ENCODE results near the gene EIF2D. TPM values are rescaled to one million over a fixed set of nuclear protein-coding genes. Genes with fewer than 3 reads are reported as not detected.

The EIF2D gene
- total and polyA plus RNA-seq, 9 of the 15 experiments (the other 6 are each of a cell fraction or from before 2014, with no cell fraction given): 81.1 to 138 (median 93.9) TPM

DNA sequence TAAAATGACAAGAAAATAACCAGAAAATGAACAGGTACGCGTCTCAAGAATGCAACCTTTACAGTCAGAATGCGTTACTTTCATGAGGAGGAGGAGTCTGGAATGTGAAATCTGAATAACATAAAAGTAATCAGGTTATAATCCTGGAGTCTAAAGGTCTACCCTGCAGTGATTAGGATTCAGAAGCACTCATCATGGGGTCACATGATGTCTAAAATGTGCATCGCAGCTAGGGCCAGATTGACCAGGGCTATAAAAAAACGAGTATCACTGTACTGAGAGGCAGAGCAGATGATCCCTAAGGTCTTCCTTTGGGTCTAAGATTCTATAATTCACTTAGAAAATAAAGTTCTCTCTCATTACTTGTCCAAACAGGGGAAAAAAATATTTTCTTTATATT lies 7.4 kb downstream of the EIF2D start:
- H3K9me1 ChIP-seq (ENCODE audit: control insufficient read depth, insufficient read depth, low read length): no peaks in the 10 kb centered on the region
- WGBS (ENCODE audit: insufficient coverage, low coverage, missing lambda C conversion rate): 93% methylated on average over 5 of the region's 5 CpGs
- no peak for FAIRE-seq

More for the DNA sequence above, 7.4 kb downstream of the EIF2D start:
- Histone ChIP-seq H3K9ac (ENCODE audit: insufficient read depth in 1 of 2, low read depth in 2 of 2, low read length in 2 of 2) (no peak overlapping the region), H3K36me3 (ENCODE audit: control insufficient read depth, insufficient read depth, low read length) (peaks cover 87% of the 10 kb centered on the region), H3K4me3 (no peak overlapping the region), H3K27ac (ENCODE audit: extremely low read depth, low read depth, low read length) (no peak overlapping the region), H3K9me3 (replicated peaks; ENCODE audit: control insufficient read depth, insufficient read depth, low read depth, low read length) (no peaks in the 10 kb centered on the region), H2AFZ (ENCODE audit: low read depth, low read length) (no peak overlapping the region), H3K79me2 (ENCODE audit: control insufficient read depth, insufficient read depth, low read length) (no peaks in the 10 kb centered on the region), H3K4me2 (ENCODE audit: insufficient read depth, low read length) (no peak overlapping the region), H3K27me3 (ENCODE audit: control insufficient read depth in 2 of 2, insufficient read depth in 2 of 2, low read length in 2 of 2) (no peaks in the 10 kb centered on the region), H4K20me1 (replicated peaks; ENCODE audit: control insufficient read depth, insufficient read depth, low read length) (no peaks in the 10 kb centered on the region), H3K4me1 (replicated peaks in 1 of 2; ENCODE audit: control insufficient read depth in 2 of 2, insufficient read depth in 2 of 2, low read length in 2 of 2) (no peaks in the 10 kb centered on the region)
- DNase-seq (ENCODE audit: extremely low read depth in 1 of 4, low spot score in 3 of 4) (no peak), ATAC-seq (no peak)
- in situ Hi-C loops (cut with MboI): loop anchor here (25.0 kb wide), 2 partner anchors 307 to 907 kb away; partner anchors contain the start of gene FCMR
- CTCF ChIA-PET (ENCODE audit: low intra/inter-chr PET ratio): interaction anchor here (1.3 kb wide), 1 partner anchor 60 kb away, joined by 3 read pairs; no protein-coding TSS in a partner anchor
- POLR2A ChIA-PET: no interaction called here
- intact Hi-C loops (cut with micrococcal nuclease): loop anchor here (5.0 kb wide), 2 partner anchors 202 to 377 kb away; no protein-coding TSS in a partner anchor
- no TSS peak for BruUV-seq (replicated peaks)
- TF ChIP-seq SMAD4 (CRISPR knock-in tag; conservative IDR thresholded peaks at IDR 0.05) (no peak), PCBP1 (IDR thresholded peaks at IDR 0.05; ENCODE audit: low read depth, low read length, poor library complexity, severe bottlenecking) (no peak), KAT2B (IDR thresholded peaks at IDR 0.05; ENCODE audit: low read depth, low read length) (no peak), COPS2 (conservative IDR thresholded peaks at IDR 0.05) (no peak), TAF15 (IDR thresholded peaks at IDR 0.05; ENCODE audit: low read depth, low read length) (no peak)
- TF ChIP-seq, protein P1, sequence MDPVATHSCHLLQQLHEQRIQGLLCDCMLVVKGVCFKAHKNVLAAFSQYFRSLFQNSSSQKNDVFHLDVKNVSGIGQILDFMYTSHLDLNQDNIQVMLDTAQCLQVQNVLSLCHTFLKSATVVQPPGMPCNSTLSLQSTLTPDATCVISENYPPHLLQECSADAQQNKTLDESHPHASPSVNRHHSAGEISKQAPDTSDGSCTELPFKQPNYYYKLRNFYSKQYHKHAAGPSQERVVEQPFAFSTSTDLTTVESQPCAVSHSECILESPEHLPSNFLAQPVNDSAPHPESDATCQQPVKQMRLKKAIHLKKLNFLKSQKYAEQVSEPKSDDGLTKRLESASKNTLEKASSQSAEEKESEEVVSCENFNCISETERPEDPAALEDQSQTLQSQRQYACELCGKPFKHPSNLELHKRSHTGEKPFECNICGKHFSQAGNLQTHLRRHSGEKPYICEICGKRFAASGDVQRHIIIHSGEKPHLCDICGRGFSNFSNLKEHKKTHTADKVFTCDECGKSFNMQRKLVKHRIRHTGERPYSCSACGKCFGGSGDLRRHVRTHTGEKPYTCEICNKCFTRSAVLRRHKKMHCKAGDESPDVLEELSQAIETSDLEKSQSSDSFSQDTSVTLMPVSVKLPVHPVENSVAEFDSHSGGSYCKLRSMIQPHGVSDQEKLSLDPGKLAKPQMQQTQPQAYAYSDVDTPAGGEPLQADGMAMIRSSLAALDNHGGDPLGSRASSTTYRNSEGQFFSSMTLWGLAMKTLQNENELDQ (CRISPR knock-in tag; IDR thresholded peaks at IDR 0.05; ENCODE audit: borderline replicate concordance): no peak
- TF ChIP-seq, protein P2, sequence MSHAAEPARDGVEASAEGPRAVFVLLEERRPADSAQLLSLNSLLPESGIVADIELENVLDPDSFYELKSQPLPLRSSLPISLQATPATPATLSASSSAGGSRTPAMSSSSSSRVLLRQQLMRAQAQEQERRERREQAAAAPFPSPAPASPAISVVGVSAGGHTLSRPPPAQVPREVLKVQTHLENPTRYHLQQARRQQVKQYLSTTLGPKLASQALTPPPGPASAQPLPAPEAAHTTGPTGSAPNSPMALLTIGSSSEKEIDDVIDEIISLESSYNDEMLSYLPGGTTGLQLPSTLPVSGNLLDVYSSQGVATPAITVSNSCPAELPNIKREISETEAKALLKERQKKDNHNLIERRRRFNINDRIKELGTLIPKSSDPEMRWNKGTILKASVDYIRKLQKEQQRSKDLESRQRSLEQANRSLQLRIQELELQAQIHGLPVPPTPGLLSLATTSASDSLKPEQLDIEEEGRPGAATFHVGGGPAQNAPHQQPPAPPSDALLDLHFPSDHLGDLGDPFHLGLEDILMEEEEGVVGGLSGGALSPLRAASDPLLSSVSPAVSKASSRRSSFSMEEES (CRISPR knock-in tag; IDR thresholded peaks at IDR 0.05): peak; percentile 67
